Heart right ventricle (tissue), 16 donors: ENCODE data around the gene WASL. TPM values are rescaled to one million over a fixed set of nuclear protein-coding genes. Genes with fewer than 3 reads are reported as not detected.

Experiments
- ATAC-seq, 8 donors: fragments of 200-7000 bp; cut with Tn5 transposase; one replicate each; pipeline ENCODE4 v1.9.1; 2020; ENCODE audit warnings: mild to moderate bottlenecking in 8 of 8, moderate library complexity in 8 of 8, moderate number of reproducible peaks in 1 of 8
- DNase-seq, 2 donors: peaks; one replicate each; pipeline ENCODE4 v3.0.0-alpha.2; 2020
- H3K27ac ChIP-seq, 10 donors: fragments of 200-600 bp; sonication (generic) in 2 of 10; one replicate each; pipeline versions ENCODE4 v1.5.0 to v1.8.0; 2020 to 2022; ENCODE audit warnings: mild to moderate bottlenecking in 3 of 10
- H3K27me3 ChIP-seq, 7 donors: fragments of 200-600 bp; one replicate each; pipeline ENCODE4 v1.8.0; 2021 to 2022; ENCODE audit warnings: mild to moderate bottlenecking in 2 of 7
- H3K36me3 ChIP-seq, 9 donors: fragments of 200-600 bp; sonication (generic) in 1 of 9; one replicate each; pipeline versions ENCODE4 v1.5.0 to v1.8.0; 2020 to 2022; ENCODE audit warnings: mild to moderate bottlenecking in 2 of 9
- H3K4me1 ChIP-seq, 9 donors: fragments of 200-600 bp; sonication (generic) in 1 of 9; one replicate each; pipeline versions ENCODE4 v1.5.0 to v1.8.0; 2020 to 2022; ENCODE audit warnings: mild to moderate bottlenecking in 4 of 9
- H3K4me3 ChIP-seq, 10 donors: fragments of 200-600 bp; sonication (generic) in 2 of 10; one replicate each; pipeline versions ENCODE4 v1.5.0 to v1.8.0; 2020 to 2022; ENCODE audit warnings: mild to moderate bottlenecking in 7 of 10, moderate library complexity in 2 of 10
- H3K9me3 ChIP-seq, 11 donors: fragments of 200-600 bp in 10 of 11; sonication (generic) in 2 of 11; one replicate each; pipeline versions ENCODE4 v1.5.0 to v1.8.0; 2013 to 2022; ENCODE audit warnings: mild to moderate bottlenecking in 2 of 11, control low read depth in 1 of 11, moderate library complexity in 1 of 11
- CTCF ChIP-seq, 9 donors: fragments of 200-600 bp; sonication (generic) in 2 of 9; IDR thresholded peaks; one replicate each; pipeline versions ENCODE4 v1.5.0 to v1.8.0; 2021 to 2022; ENCODE audit warnings: antibody characterized with exemption in 9 of 9, mild to moderate bottlenecking in 5 of 9, moderate library complexity in 1 of 9
- WGBS, 2 donors: extraction: QIAGEN DNeasy Blood & Tissue Kit; methylation state at CpG; one replicate each; pipeline ENCODE4 v1.1.7; 2013; ENCODE audit warnings: inconsistent platforms in 1 of 2; 5-methylcytosine and 5-hydroxymethylcytosine counted together
- intact Hi-C, 10 donors: fragments of 100-400 bp; cut with DNase I; formaldehyde crosslinking; loops; one replicate each; pipeline versions ENCODE4 v1.11.1 to v1.14.2; 2022
- polyA plus RNA-seq, 2 donors: library from polyadenylated mRNA; stranded (reverse); fragments of 200-250 nt; gene quantifications; one replicate each; pipeline ENCODE4 v1.2.3, GENCODE V29; 2013
- total RNA-seq, 10 donors: library from RNA; stranded (reverse); fragmentation: NEBNext Ultra II Directional in 3 of 10; extraction: Animal tissue kit (Norgen Biotek cat#: 25700) in 3 of 10; gene quantifications; one replicate each; pipeline versions ENCODE4 v1.2.1 to v1.2.4, GENCODE V29; 2021 to 2023
- donor health status: Arrhythmogenic right ventricular cardiomyopathy.
- donor health status: ischemic (EF 13 %, LVEDD 7.1; RV severe dilation, severe dysfunction).
- donor health status: healthy with polysubstance abuse.
- donor health status: DM: no; HTN: yes; CAD: no.
- donor health status: DM: no; HTN: no; CAD: no.
- donor health status: ischemic (EF 25% LVEDD 6.9; RV normal size, moderate dysfunction).
- donor health status: ischemic (EF 25% LVEDD 5.7; RV mildly dilated, moderate dysfunction).
- donor health status: healthy.
- donor health status: DM: yes; HTN: yes; CAD: no.
- donor health status: Ischemic cardiomyopathy.
- donor health status: ischemic (EF 35%, LVEDD 5.7; RV mildly dilated, moderate dysfunction).
- donor health status: nonischemic (EF 11% LVEDD 7.7; RV severe dilation, severe dysfunction).
- donor health status: DM: yes; HTN: yes; CAD: no.
- donor health status: PGD.
- donor health status: ischemic (EF 29% LVEDD 5.4; RV normal size, mild dysfunction).
- donor health status: nonischemic (EF 23%, LVEDD 6.1; RV moderate dilation, normal function).

The WASL gene
- total and polyA plus RNA-seq, 12 donors = 10.7 to 30.0 (median 24.8) TPM

DNA sequence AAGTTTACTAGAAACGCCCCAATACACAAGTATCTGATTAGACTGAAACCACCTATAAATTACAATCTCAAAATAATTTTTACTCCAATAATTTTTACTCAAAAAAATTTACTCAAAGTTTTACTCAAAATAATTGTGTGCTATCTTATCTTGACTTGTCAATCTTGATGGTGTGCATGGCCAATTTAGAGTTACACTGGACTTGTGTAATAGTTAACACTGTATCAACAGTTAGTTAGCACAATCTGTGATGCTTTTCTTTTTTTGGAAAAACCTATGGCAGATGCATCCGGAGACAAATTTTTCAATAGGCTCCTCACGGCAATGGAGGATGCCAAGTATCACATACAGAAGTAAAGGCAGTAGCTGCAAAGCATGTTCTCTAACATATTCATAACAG, 68.2 kb downstream of the WASL start:
- ATAC-seq = no peak
- Histone ChIP-seq H3K36me3 (peaks cover 0 to 39% (median 0%) of the 10 kb centered on the region in 9 donors), H3K9me3 (no peaks in the 10 kb centered on the region), H3K27me3 (no peaks in the 10 kb centered on the region), H3K27ac (peak overlapping the region in 8 of 10 donors; percentile 18 to 75 (median 66)), H3K4me1 (peaks cover 0 to 56% (median 20%) of the 10 kb centered on the region in 9 donors), H3K4me3 (no peak overlapping the region)
- no peak for TF ChIP-seq CTCF (IDR thresholded peaks at IDR 0.05)
- 49 to 64% methylated on average over 3 of the region's 3 CpGs for WGBS, 2 donors
- no peak for DNase-seq
- intact Hi-C loops = loop anchor here in 6 of 10 donors (5.0 to 10.0 kb wide), 6 partner anchors 43 to 192 kb away; partner anchors contain the start of gene WASL (in 1 of the 6)

GRCh38 chr7:123679614-123680013, 69.2 kb downstream of the WASL start:
- no peak for TF ChIP-seq CTCF (IDR thresholded peaks at IDR 0.05)
- peak in 1 of 2 donors; percentile 33 for DNase-seq
- ATAC-seq = peak; percentile 48 to 82 (median 74)
- intact Hi-C loops = loop anchor here in 6 of 10 donors (5.0 to 10.0 kb wide), 7 partner anchors 42 to 193 kb away; partner anchors contain the start of gene WASL (in 1 of the 6)
- H3K27ac ChIP-seq = peak overlapping the region in 7 of 10 donors; percentile 15 to 75 (median 69)
- no peaks in the 10 kb centered on the region for H3K27me3 ChIP-seq
- 39 to 64% methylated on average over 3 of the region's 3 CpGs for WGBS, 2 donors
- peaks cover 0 to 66% (median 25%) of the 10 kb centered on the region in 9 donors for H3K4me1 ChIP-seq
- H3K9me3 ChIP-seq = no peaks in the 10 kb centered on the region
- H3K4me3 ChIP-seq = no peak overlapping the region
- peaks cover 0 to 31% (median 0%) of the 10 kb centered on the region in 9 donors for H3K36me3 ChIP-seq

DNA sequence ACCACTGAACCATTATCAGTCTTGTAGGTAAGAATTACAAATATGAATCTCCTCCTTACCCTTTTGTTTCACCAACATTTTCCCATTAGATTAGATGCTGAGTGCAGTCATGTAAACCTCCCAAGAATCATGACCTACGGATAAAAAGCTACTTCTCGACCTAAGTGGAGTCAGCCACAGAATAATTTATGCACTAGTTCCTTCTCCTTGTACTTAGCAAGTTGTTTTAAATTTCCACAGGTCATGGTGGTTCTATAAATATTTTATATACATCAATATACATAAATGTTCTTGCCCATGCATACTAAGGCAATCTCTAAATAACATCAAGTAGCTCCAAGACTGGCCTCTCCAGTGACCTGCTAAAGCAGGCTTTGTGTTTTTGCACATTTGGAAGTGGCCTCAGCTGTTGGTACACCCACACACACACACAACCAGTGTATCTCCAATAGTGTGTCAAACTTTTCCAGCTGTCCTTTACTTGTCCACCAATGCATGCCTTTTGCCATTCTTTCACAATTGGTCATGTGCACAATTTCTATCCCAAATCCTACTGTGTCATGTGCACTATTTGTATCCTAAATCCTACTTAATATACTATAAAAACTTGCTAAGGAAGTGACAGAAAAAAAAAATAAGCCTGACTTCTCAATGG, 71.6 kb downstream of the WASL start:
- H3K4me3 ChIP-seq = no peak overlapping the region
- no peaks in the 10 kb centered on the region for H3K27me3 ChIP-seq
- H3K27ac ChIP-seq = no peak overlapping the region
- DNase-seq = no peak
- peaks cover 0 to 10% (median 0%) of the 10 kb centered on the region in 9 donors for H3K36me3 ChIP-seq
- H3K9me3 ChIP-seq = no peaks in the 10 kb centered on the region
- ATAC-seq = no peak
- TF ChIP-seq CTCF (IDR thresholded peaks at IDR 0.05) = no peak
- intact Hi-C loops = loop anchor here in 2 of 10 donors (5.0 to 10.0 kb wide), 2 partner anchors 40 to 182 kb away; no protein-coding TSS in a partner anchor
- WGBS, 2 donors = 83 to 85% methylated on average over 2 of the region's 2 CpGs
- peaks cover 0 to 78% (median 35%) of the 10 kb centered on the region in 9 donors for H3K4me1 ChIP-seq

DNA sequence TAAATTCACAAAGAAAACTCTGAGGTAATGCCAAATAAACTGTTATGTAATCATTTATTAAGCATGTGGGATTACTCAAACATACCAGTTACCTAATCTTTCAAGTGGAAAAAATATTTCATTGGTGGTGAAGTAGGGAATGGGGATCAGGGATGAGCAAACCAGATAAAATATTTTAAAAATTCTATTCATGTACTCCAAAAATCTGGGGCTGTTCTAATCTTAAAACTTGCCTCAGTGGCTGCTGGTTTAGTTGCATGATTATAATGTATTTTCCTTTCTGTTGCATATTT, 73.7 kb downstream of the WASL start:
- no peak for ATAC-seq
- Histone ChIP-seq H3K27ac (peak overlapping the region in 6 of 10 donors; percentile 20 to 61 (median 48)), H3K36me3 (no peaks in the 10 kb centered on the region), H3K4me3 (no peak overlapping the region), H3K27me3 (no peaks in the 10 kb centered on the region), H3K4me1 (peaks cover 0 to 58% (median 32%) of the 10 kb centered on the region in 9 donors), H3K9me3 (no peaks in the 10 kb centered on the region)
- intact Hi-C loops = loop anchor here in 2 of 10 donors (5.0 to 10.0 kb wide), 2 partner anchors 38 to 180 kb away; no protein-coding TSS in a partner anchor
- TF ChIP-seq CTCF (IDR thresholded peaks at IDR 0.05) = no peak
- DNase-seq = no peak
